ENCODE measurements around the gene MPPED1. TPM values are rescaled to one million over a fixed set of nuclear protein-coding genes. Genes with fewer than 3 reads are reported as not detected.

The MPPED1 gene
- 0.61 TPM for polyA plus RNA-seq
- long read RNA-seq, donor 1 = 0 reads
- long read RNA-seq, donor 2 = 0 reads
- long read RNA-seq, donor 3 = 0 reads
- long read RNA-seq, donor 4 = 0 reads
- long read RNA-seq, donor 5 = 0 reads
- long read RNA-seq, donor 6 = 0 reads
- long read RNA-seq, donor 7 = 0 reads
- long read RNA-seq, donor 8 = 0 reads
- long read RNA-seq, donor 9 = 0 reads
- long read RNA-seq, donor 10 = 0 reads
- long read RNA-seq, donor 11 = 0 reads

- Histone ChIP-seq H3K27ac (ENCODE audit: low read length) (no peak within 1 kb of the TSS), H3K36me3 (ENCODE audit: control insufficient read depth, insufficient read depth, low read length) (no peaks in the 10 kb centered on the region), H3K27me3 (ENCODE audit: control insufficient read depth, insufficient read depth, low read length) (peaks cover 57% of the 10 kb centered on the region), H3K4me3 (ENCODE audit: low read length) (no peak within 1 kb of the TSS), H3K9me3 (ENCODE audit: control insufficient read depth, low read depth, low read length) (no peaks in the 10 kb centered on the region), H3K4me1 (ENCODE audit: control insufficient read depth, insufficient read depth, low read length) (no peaks in the 10 kb centered on the region)
- DNase-seq = no peak
- no CpG with 5 or more reads among the region's 95 CpGs for WGBS (ENCODE audit: insufficient coverage, low lambda C conversion rate)
These were observed at the start of gene MPPED1 for GRCh38 chr22:43411869-43412807. TSS of gene MPPED1 (plus strand) at chr22:43412014. CDS start at chr22:43424986, 12,972 bp downstream.

GRCh38 chr22:43363315-43364168 is 48.3 kb upstream of the MPPED1 start:
- no peak overlapping the region for H3K27ac ChIP-seq (ENCODE audit: low read length)
- no peaks in the 10 kb centered on the region for H3K4me1 ChIP-seq (ENCODE audit: control insufficient read depth, insufficient read depth, low read length)
- no peaks in the 10 kb centered on the region for H3K9me3 ChIP-seq (ENCODE audit: control insufficient read depth, low read depth, low read length)
- peaks cover 2% of the 10 kb centered on the region for H3K27me3 ChIP-seq (ENCODE audit: control insufficient read depth, insufficient read depth, low read length)
- H3K4me3 ChIP-seq (ENCODE audit: low read length) = no peak overlapping the region
- no peaks in the 10 kb centered on the region for H3K36me3 ChIP-seq (ENCODE audit: control insufficient read depth, insufficient read depth, low read length)
- 100% methylated on average over 3 of the region's 27 CpGs for WGBS (ENCODE audit: insufficient coverage, low lambda C conversion rate)
- no peak for DNase-seq

GRCh38 chr22:43364169-43364435 is 47.7 kb upstream of the MPPED1 start:
- Histone ChIP-seq H3K4me3 (ENCODE audit: low read length) (no peak overlapping the region), H3K9me3 (ENCODE audit: control insufficient read depth, low read depth, low read length) (no peaks in the 10 kb centered on the region), H3K27ac (ENCODE audit: low read length) (no peak overlapping the region), H3K4me1 (ENCODE audit: control insufficient read depth, insufficient read depth, low read length) (no peaks in the 10 kb centered on the region), H3K36me3 (ENCODE audit: control insufficient read depth, insufficient read depth, low read length) (no peaks in the 10 kb centered on the region), H3K27me3 (ENCODE audit: control insufficient read depth, insufficient read depth, low read length) (peaks cover 2% of the 10 kb centered on the region)
- no peak for DNase-seq
- WGBS (ENCODE audit: insufficient coverage, low lambda C conversion rate) = no CpG with 5 or more reads among the region's 8 CpGs

- Histone ChIP-seq H3K36me3 (ENCODE audit: control insufficient read depth, insufficient read depth, low read length) (no peaks in the 10 kb centered on the region), H3K9me3 (ENCODE audit: control insufficient read depth, low read depth, low read length) (no peaks in the 10 kb centered on the region), H3K27ac (ENCODE audit: low read length) (no peak overlapping the region), H3K27me3 (ENCODE audit: control insufficient read depth, insufficient read depth, low read length) (peaks cover 2% of the 10 kb centered on the region), H3K4me1 (ENCODE audit: control insufficient read depth, insufficient read depth, low read length) (no peaks in the 10 kb centered on the region), H3K4me3 (ENCODE audit: low read length) (no peak overlapping the region)
- no peak for DNase-seq
- no CpG with 5 or more reads among the region's 6 CpGs for WGBS (ENCODE audit: insufficient coverage, low lambda C conversion rate)
These were observed 45.9 kb upstream of the MPPED1 start for GRCh38 chr22:43365715-43366440.

GRCh38 chr22:43370036-43370435 is 41.8 kb upstream of the MPPED1 start:
- H3K4me1 ChIP-seq (ENCODE audit: control insufficient read depth, insufficient read depth, low read length) = no peaks in the 10 kb centered on the region
- no peak for DNase-seq
- peaks cover 4% of the 10 kb centered on the region for H3K9me3 ChIP-seq (ENCODE audit: control insufficient read depth, low read depth, low read length)
- no peaks in the 10 kb centered on the region for H3K36me3 ChIP-seq (ENCODE audit: control insufficient read depth, insufficient read depth, low read length)
- WGBS (ENCODE audit: insufficient coverage, low lambda C conversion rate) = no CpG with 5 or more reads among the region's 9 CpGs
- peaks cover 2% of the 10 kb centered on the region for H3K27me3 ChIP-seq (ENCODE audit: control insufficient read depth, insufficient read depth, low read length)
- no peak overlapping the region for H3K4me3 ChIP-seq (ENCODE audit: low read length)
- no peak overlapping the region for H3K27ac ChIP-seq (ENCODE audit: low read length)

- Histone ChIP-seq H3K36me3 (ENCODE audit: control insufficient read depth, insufficient read depth, low read length) (no peaks in the 10 kb centered on the region), H3K27ac (ENCODE audit: low read length) (no peak overlapping the region), H3K4me3 (ENCODE audit: low read length) (no peak overlapping the region), H3K4me1 (ENCODE audit: control insufficient read depth, insufficient read depth, low read length) (peaks cover 6% of the 10 kb centered on the region), H3K9me3 (ENCODE audit: control insufficient read depth, low read depth, low read length) (peaks cover 4% of the 10 kb centered on the region), H3K27me3 (ENCODE audit: control insufficient read depth, insufficient read depth, low read length) (no peaks in the 10 kb centered on the region)
- 100% methylated on average over 2 of the region's 4 CpGs for WGBS (ENCODE audit: insufficient coverage, low lambda C conversion rate)
- no peak for DNase-seq
These were observed 35.8 kb upstream of the MPPED1 start for GRCh38 chr22:43375951-43376455.

- no peak for DNase-seq
- Histone ChIP-seq H3K4me1 (ENCODE audit: control insufficient read depth, insufficient read depth, low read length) (peaks cover 6% of the 10 kb centered on the region), H3K4me3 (ENCODE audit: low read length) (no peak overlapping the region), H3K27me3 (ENCODE audit: control insufficient read depth, insufficient read depth, low read length) (no peaks in the 10 kb centered on the region), H3K36me3 (ENCODE audit: control insufficient read depth, insufficient read depth, low read length) (no peaks in the 10 kb centered on the region), H3K9me3 (ENCODE audit: control insufficient read depth, low read depth, low read length) (peaks cover 4% of the 10 kb centered on the region), H3K27ac (ENCODE audit: low read length) (no peak overlapping the region)
- WGBS (ENCODE audit: insufficient coverage, low lambda C conversion rate) = 80% methylated on average over 2 of the region's 15 CpGs
These were observed 34.9 kb upstream of the MPPED1 start for GRCh38 chr22:43376765-43377547.

- no peak for DNase-seq
- peaks cover 6% of the 10 kb centered on the region for H3K4me1 ChIP-seq (ENCODE audit: control insufficient read depth, insufficient read depth, low read length)
- H3K27me3 ChIP-seq (ENCODE audit: control insufficient read depth, insufficient read depth, low read length) = no peaks in the 10 kb centered on the region
- no peak overlapping the region for H3K27ac ChIP-seq (ENCODE audit: low read length)
- 100% methylated on average over 1 of the region's 10 CpGs for WGBS (ENCODE audit: insufficient coverage, low lambda C conversion rate)
- peaks cover 4% of the 10 kb centered on the region for H3K9me3 ChIP-seq (ENCODE audit: control insufficient read depth, low read depth, low read length)
- no peaks in the 10 kb centered on the region for H3K36me3 ChIP-seq (ENCODE audit: control insufficient read depth, insufficient read depth, low read length)
- H3K4me3 ChIP-seq (ENCODE audit: low read length) = no peak overlapping the region
These were observed 34.3 kb upstream of the MPPED1 start for GRCh38 chr22:43377548-43377895.

GRCh38 chr22:43377896-43378704 is 33.7 kb upstream of the MPPED1 start:
- Histone ChIP-seq H3K36me3 (ENCODE audit: control insufficient read depth, insufficient read depth, low read length) (no peaks in the 10 kb centered on the region), H3K27me3 (ENCODE audit: control insufficient read depth, insufficient read depth, low read length) (no peaks in the 10 kb centered on the region), H3K4me3 (ENCODE audit: low read length) (no peak overlapping the region), H3K9me3 (ENCODE audit: control insufficient read depth, low read depth, low read length) (peaks cover 4% of the 10 kb centered on the region), H3K27ac (ENCODE audit: low read length) (peak overlapping the region; percentile 40), H3K4me1 (ENCODE audit: control insufficient read depth, insufficient read depth, low read length) (peaks cover 6% of the 10 kb centered on the region)
- peak in 1 of 2 donors; percentile 60 for DNase-seq
- no CpG with 5 or more reads among the region's 8 CpGs for WGBS (ENCODE audit: insufficient coverage, low lambda C conversion rate)

Data from large intestine (tissue), 12 donors.